HG03025 (cell line): ENCODE results near the gene SLC8A2.

ENCODE experiments used
- ATAC-seq: cut with Tn5 transposase; IDR thresholded peaks from one replicate; pipeline ENCODE4 v1.9.1; 2021; ENCODE audit warnings: mild to moderate bottlenecking, moderate library complexity; ENCODE audit not compliant: unreplicated experiment, low FRiP score

SLC8A2 gene

DNA sequence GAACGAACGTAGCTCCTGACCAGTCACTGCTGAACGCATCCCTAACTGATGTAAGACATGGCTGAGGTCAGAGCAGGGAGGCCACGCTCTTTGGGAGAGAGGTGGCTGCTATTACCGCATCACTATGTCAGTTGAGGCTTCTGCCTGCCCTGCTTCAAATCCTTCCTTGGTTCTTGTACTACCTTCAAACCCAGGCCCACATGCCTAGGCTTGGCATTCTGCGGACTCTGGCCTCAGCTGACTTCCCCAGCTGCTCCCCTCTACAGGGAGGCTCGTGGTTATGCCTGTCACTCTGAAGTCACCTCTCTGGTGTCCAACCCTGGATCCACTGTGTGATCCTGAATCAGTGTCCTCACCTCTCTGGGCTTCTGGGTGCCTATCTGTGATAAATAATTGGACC, 37.6 kb downstream of the SLC8A2 start:
- ATAC-seq: no peak

DNA sequence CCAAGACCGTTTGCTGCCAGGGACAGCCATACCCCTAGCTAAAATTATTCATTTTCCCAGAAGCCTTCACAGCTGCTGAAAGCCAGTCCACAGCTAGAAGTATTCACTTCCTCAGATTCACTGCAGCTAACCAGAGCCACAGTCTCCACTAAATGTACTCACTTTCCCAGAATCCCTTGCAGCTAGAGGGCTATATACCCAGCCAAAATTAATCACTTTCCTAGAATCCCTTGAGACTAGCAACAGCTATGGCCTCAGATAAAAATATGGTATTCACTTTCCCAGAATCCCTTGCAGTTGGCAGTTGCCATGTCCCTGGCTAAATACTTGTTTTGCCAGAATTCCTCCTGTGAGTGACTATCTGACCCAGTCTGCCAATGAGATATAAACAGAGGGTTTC, 38.6 kb downstream of the SLC8A2 start:
- no peak for ATAC-seq

DNA sequence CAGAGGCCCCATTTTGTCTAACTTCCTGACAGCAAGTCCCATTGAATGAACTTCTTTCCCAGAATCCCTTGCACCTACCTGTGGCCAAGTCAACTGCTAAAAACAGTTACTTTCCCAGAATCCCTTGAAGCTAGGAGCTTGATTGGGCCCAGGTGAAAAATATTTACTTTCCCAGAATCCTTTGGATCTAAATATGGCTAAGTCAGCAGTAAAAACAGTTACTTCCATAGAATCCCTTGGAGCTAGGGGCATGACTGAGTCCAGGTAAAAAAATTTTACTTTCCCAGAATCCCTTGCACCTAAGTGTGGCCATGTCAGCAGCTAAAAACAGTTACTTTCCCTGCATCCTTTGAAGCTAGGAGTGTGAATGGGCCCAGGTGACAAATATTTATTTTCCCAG, 39.2 kb downstream of the SLC8A2 start:
- no peak for ATAC-seq

DNA sequence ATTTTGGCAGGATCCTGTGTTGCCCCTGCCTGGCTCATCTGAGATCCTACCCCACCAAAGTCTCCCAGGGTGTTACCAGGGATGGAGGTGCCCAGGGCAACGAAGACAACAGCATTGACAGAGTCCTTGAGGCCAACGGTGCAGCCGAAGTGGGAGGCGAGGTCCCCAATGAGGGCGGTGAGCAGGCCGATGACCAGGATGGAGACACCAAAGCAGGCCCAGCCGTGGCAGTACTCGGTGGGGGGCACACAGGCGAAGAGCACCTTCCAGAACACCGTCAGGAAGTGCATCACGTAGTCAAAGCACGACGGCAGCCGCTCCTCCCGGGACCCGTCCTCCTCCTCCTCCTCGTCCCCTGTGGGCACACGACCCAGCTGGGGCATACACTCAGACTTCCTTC, 39.6 kb downstream of the SLC8A2 start:
- no peak for ATAC-seq

DNA sequence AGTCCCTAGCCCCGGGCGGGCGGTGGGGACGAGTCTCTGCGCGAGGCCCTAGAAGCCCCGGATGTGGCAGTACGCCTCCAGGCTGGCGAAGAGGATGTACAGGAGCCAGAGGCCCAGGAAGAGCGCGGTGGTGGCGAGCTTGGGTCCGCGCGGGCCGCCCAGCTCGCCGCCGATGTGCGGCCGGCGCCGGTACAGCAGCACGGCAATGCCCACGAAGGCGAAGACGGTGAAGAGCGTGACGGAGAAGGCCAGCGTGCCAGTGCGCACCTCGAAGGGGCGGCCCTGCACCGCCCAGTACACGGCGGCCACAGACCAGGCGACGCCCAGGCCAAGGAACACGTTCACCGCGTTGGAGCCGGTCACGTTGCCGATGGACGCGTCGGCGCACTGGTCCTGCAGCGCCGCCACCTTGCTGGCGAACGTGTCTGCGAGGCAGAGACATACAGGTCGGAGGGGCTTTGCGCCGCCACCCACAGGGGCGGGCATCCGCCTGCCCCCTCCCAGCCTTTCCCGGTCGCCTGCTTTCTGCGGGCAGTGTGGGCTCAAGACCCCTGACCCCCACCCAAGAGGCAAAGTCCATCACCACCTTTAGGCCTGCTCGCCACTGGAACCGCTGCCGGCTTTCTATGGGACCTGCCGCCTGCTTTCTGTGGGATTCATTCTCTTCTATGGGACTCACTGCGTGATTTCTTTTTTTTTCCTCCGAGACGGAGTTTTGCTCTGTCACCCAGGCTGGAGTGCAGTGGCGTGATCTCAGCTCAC, 41.5 kb downstream of the SLC8A2 start:
- no peak for ATAC-seq

DNA sequence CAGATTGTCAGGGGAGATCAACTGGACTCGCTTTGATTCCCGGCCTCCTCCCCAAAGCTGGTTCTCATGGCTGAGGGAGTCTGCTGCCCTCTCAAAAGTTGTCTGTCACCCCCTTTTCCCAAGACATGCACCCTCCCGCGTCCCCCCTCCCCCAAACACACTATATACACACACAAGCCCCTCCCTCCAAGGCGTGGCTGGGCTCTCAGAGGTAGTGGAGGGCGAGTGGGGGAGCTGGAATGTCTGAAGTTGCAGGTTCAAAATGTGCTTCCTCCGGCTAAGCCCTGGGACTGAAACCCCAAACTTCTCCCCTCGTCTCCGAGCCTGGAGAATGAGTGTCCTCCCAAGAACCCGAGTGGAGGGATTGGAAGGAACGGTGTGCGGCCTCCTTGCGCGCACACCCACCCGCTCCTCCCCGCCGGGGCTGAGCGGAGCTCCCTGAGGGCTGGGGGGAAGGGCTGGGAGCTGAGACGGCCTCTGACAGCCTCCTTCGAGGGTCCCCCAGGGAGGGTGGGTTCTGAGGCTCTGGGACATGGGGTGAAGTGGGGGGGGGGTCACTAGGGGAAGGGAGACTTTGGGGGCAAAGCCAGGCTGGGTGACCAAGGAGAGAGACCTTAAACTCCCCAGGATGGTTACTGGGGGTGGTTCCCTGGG, 42.4 kb downstream of the SLC8A2 start:
- no peak for ATAC-seq

DNA sequence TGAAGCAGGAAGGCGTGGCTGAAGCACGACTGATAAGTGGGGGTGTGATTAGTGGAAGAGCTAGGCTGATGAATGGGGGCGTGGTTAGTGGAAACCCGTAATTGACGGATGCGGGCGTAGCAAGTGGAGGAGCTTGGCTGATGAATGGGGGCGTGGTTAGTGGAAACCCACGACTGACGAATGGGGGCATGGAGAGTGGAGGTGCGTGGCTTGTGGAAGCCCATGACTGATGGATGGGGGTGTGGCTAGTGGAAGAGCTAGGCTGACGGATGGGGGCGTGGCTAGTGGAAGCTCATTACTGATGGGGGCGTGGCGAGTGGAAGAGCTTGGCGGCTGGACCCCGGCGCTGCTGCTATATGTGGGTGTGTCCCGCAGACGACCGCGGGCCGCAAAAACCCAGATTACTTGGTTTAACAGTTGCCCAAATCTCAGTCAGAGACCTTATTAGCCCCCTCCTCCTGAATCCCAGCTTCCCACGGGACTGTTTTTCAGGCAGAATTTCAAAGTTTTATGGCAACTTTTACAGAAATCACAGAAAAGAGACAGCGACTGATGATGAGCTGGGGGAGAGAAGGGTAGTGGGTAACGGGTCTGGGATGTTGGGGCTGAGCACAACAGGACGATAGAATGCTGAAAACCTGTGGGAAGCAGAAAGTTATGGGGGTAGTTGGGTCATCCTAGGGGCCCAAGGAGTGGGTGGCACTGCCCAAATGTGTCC, 43.4 kb downstream of the SLC8A2 start:
- no peak for ATAC-seq

DNA sequence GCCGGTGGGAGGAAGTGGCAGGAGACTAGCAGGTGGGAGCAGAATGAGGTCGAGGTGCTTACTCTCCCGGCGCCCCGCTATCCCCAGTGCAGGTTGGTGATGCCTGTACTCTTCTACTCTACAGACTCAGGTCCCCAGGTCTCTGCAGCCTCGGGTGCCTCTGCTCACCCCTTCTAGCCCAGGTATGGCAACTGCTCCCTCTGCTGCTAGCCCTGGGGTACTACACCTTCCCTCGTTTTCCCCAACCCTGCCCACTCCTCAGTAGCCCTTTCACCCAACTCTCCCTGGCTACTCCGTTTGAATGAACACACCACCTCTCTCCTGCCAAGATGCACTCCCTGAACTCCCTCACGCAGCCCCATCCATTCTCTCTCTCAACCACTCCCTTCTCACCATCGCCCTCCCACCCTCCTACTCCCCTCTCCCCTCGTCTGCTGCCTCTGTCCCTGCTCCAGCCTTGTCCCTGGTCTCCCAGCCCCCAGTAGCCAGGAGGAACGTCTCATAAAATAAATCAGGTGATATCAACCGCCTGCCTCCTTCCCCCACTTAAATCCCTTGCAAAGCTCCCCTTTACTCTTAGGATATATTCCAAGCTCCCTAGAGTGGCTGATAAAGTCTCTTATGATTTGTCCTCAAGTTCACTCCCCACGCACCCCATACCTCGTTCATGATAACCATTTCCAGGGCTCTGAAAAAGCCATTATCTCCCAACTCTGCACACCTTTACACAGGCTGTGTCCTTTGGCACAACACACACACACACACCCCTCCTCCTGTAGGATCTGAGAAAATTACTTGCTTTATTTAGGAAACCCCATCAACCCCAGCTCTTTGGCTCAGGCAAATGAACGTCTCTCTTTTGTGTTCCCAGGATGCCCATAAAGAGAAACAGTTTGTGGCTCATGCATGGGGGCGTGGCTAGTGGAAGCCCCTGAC, 44.2 kb downstream of the SLC8A2 start:
- ATAC-seq: no peak

DNA sequence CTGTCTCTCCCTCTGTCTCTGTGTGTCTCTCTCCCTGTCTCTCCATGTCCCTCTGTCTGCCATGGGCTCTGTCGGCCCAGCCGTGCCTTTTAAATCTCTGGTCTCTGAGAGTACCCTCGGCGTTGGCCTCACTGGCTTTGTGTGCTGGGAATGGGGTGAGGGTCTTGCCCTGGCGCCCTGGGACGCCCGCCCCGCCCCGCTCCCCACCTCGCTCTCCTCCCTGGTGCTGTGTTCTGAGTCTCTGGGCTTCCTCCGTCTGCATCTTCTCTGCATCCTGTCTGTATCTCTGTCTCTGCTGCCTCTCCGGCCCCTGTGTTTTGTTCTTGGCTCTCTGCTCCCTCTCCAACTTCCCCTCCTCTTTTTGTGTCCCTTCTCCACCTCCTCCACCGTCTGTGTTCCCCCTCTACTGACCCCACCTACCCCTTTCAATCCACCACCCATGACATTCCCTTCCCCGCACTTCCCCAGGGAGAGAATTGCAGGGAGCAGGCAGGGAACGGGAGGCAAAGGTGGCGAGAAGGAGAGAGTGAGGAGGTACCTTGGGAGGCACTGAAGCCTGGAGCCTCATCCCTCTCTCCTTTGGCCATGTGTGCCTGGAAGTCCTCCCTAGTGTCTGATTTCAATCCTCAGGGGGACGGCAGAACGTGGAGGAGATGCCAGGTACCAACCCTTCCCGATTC, 48.4 kb downstream of the SLC8A2 start:
- ATAC-seq: no peak

DNA sequence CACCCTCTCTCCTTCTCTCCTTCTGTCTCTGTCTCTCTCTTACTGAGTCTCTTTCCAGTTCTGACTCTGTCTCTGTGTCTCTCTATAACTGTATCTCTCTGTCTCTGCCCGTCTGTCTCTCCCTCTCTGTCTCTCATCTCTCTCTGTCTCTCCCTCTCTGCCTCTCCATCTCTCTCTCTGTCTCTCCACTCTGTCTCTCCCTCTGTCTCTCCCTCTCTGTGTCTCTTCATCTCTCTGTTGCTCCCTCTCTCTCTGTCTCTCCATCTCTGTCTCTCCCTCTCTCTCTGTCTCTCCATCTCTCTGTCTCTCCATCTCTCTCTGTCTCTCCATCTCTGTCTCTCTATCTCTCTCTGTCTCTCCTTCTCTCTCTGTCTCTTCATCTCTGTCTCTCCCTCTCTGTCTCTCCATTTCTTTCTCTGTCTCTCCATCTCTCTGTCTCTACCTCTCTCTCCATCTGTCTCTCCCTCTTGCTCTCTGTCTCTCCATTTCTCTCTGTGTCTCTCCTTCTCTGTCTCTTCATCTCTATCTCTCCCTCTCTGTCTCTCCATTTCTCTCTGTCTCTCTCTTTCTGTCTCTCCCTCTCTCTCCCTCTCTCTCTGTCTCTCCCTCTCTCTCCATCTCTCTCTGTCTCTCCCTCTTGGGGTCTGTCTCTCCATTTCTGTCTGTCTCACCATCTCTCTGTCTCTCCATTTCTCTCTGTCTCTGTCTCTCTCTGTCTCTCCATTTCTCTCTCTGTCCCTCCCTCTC, 49.1 kb downstream of the SLC8A2 start:
- ATAC-seq: no peak

DNA sequence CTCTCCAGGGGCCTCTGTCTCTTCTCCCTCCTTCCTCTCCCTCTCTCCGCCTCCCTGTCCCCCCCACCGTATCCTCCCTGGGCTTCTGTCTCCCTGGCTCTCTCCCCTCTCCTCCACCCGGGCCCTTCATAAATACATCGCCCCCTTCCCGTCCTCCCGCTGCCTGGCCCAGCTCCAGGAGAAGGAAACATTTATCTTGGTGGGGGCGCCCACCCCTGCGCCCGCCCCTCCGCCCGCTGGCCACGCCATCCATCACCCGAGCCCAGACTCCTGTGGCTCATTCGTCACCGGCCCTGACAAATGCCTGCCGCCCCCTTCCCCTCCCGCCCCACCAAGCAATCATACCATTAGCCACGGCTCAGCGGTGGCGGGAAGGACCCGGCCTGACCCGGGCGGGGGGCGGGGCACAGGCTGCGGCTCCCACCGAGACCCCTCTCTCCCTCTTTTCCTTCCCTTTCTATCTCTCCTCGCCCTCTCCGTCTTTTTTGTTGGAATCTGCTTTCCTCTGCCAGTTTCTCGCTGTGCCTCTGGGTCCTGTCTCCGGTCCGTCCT, 49.8 kb downstream of the SLC8A2 start:
- ATAC-seq: no peak

DNA sequence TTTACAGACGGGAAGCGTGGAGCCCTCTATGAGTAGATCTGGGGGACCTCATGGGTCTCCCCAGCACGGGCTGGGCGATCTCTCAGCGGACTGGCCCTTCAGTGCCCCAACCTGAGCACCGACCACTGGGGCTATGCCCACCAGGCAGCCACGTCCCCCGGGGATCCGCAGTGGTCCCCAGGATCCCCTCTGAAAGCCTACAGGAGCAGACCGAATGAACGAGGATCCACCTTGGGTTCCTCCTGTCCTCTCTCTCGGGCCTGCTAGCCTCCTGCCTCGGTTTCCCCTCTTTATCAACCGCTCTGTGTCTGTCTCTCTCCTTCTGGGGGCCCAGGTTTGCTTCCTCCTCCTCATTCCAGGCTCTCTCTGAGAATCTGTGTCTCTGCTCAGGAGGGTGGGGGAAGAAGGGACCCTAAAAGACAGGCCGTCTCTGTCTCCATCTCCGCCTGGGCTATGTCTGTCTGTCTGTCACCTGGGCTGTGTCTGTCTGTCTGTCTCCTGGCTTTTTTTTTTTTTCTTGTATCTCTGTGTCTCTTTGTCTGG, 50.4 kb downstream of the SLC8A2 start:
- no peak for ATAC-seq

DNA sequence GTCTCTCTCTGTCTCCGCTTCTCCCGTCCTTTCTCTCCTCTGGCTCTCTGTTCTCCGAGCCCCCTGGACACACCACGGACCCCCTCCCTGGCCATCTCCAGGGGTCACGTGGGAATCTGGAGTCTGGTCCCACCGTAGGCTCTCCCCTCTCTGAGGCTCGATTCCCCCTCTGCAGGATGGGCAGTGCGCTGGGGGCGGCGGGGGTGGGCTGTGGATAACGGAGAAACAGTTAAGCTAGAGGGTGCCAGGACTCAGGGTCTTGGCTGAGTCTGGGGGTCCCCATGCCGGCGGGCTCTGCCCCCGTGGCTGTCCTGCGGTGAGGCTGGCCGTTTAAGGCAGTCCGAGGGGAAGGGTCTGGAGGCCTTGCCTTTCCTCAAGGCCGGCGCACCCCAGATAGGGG, 51.9 kb downstream of the SLC8A2 start:
- no peak for ATAC-seq

DNA sequence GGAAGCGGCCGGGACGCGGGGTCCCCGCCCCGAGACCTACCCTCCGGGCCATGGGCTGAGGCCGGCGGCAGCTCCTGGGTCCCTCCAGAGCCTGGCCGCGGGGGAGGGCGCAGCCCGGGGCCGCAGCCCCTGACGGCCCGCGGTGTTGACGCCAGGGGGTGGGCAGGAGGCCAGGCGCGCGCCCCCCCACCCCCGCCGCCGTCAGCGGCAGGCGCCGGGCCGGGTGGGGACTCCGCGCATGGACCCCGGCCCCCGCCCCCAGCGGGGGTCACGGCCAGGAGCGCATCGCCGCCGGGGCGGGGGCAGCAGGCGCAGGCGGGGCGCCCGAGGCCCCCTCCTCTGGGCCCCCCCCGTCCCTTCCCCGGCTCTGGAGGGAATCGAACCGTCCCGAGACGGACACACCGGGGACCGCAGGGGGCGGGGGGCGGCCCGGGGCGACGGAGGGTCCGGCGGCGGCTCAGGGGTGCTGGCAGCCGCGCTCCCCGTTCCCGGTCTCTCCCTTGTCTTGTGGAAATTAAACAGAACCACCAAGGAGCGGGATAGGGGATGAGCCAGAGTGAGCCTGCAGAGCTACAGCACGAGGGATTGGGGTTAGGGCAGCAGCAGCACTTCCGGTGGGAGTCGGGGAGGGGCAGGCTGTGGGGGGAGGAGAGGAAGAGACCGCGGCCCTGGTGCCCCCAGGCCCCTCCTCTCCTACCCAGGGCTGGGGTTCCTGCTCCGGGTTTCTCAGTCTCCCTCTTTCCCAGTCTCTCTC, 52.5 kb downstream of the SLC8A2 start, which contains the start of gene MEIS3:
MEIS3 (minus strand) TSS at position 498 of the 754 bp plus-strand sequence; CDS start at position 52, 446 bp downstream.
- ATAC-seq: no peak

DNA sequence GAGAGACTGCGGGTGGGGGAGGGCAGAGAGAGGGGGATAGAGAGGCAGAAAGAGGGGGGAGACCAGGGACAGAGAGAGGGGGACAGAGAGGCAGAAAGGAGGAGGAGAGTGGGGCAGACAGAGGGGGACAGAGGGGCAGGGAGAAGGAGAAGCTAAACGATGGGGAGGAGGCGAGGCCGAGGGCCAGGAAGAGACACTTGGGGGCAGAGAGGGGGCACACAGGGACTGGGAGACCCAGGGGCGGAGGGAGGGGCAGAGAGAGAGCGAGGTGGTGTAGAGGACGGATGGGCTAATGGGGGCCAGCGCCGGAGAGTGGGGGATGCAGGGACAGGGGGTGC, 53.0 kb downstream of the SLC8A2 start:
- no peak for ATAC-seq

DNA sequence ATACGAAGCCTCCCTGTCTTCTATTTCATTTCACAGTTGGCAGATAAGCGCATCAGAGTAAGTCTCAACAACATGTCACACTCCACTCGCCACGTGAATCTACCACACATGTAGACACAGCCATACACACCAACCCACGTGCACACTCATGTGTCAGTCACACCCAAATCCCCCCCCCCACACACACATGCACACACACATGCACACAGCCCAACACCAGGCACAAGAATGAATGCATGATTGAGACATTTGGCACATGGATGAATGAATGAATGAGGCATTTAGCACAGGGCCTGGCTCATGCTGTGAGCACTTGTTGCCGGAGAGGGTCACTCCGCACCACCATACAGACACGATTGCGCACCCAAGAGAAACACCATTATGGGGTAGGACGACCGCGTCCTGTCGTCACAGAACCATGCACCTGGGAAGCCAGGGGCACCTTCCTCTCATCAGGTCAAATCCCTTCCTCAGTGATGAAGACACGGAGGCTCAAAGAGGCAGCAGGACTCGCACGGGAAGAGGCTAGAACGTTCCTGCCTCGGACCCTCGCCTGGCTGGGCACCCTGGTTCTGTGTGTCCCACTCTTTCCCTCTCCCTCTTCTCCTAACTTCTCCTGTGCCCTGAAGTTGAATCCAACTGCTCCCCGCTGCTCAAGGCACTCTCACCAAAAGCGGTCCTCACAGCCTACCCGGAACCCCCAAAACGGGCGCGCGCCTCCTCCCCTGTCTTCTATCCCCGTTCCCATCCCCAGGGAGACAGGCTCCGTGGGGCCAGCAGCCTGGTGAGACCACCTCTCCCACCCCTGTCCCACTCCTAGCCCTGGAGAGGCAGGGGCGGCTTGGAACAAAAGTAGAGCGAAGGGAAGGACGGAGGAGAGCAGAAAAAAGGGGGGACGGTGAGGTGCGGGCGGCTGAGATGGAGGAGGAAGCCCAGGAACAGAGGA, 53.7 kb downstream of the SLC8A2 start:
- no peak for ATAC-seq
